Smooth muscle cell (in vitro differentiated cells): ENCODE measurements around the gene STAB2. TPM values are rescaled to one million over a fixed set of nuclear protein-coding genes. Genes with fewer than 3 reads are reported as not detected.

Source experiments
- DNase-seq: peaks from one replicate; lab custom pipeline; 2025; ENCODE audit not compliant: unreplicated experiment; lab: John Stamatoyannopoulos, UW
- H2AFZ ChIP-seq: fragments of 200-600 bp; sonication (generic); 2 replicates; pipeline ENCODE4 v1.6.0; 2016; ENCODE audit warnings: antibody characterized with exemption, low read depth, mild to moderate bottlenecking
- H3F3A ChIP-seq: fragments of 200-600 bp; sonication (generic); 2 replicates; pipeline ENCODE4 v1.6.0; 2017; ENCODE audit warnings: antibody characterized with exemption, low read depth
- H3K27ac ChIP-seq: fragments of 200-600 bp; sonication (generic); 2 replicates; pipeline ENCODE4 v1.5.1; 2016; ENCODE audit warnings: low read depth, mild to moderate bottlenecking
- H3K27me3 ChIP-seq: fragments of 200-600 bp; sonication (generic); 2 replicates; pipeline ENCODE4 v1.6.1; 2016; ENCODE audit warnings: low read depth, mild to moderate bottlenecking
- H3K36me3 ChIP-seq: fragments of 200-600 bp; sonication (generic); 2 replicates; pipeline ENCODE4 v1.5.1; 2016; ENCODE audit warnings: low read depth
- H3K4me1 ChIP-seq: fragments of 200-600 bp; sonication (generic); 2 replicates; pipeline ENCODE4 v1.5.1; 2016; ENCODE audit warnings: low read depth
- H3K4me2 ChIP-seq: fragments of 200-600 bp; sonication (generic); 2 replicates; pipeline ENCODE4 v1.6.0; 2016; ENCODE audit warnings: mild to moderate bottlenecking
- H3K4me3 ChIP-seq: fragments of 200-600 bp; sonication (generic); 2 replicates; pipeline ENCODE4 v1.5.1; 2016; ENCODE audit warnings: mild to moderate bottlenecking
- H3K79me2 ChIP-seq: fragments of 200-600 bp; sonication (generic); 2 replicates; pipeline ENCODE4 v1.6.0; 2016; ENCODE audit warnings: low read depth, mild to moderate bottlenecking
- H3K9ac ChIP-seq: fragments of 200-600 bp; sonication (generic); 2 replicates; pipeline ENCODE4 v1.6.0; 2016; ENCODE audit warnings: low read depth
- H3K9me3 ChIP-seq: fragments of 200-600 bp; sonication (generic); replicated peaks from 2 replicates; pipeline ENCODE4 v1.5.1; 2016; ENCODE audit warnings: low read depth
- H4K20me1 ChIP-seq: fragments of 200-600 bp; sonication (generic); 2 replicates; pipeline ENCODE4 v1.6.0; 2016; ENCODE audit warnings: low read depth
- CTCF ChIP-seq: fragments of 200-600 bp; sonication (generic); IDR thresholded peaks from 2 replicates; pipeline ENCODE4 v1.5.1; 2017; ENCODE audit warnings: borderline replicate concordance, mild to moderate bottlenecking, antibody characterized with exemption; ENCODE audit not compliant: insufficient read depth, poor library complexity, severe bottlenecking
- WGBS: methylation state at CpG from one replicate; pipeline ENCODE4 v1.1.7; 2016; ENCODE audit warnings: low lambda C conversion rate; 5-methylcytosine and 5-hydroxymethylcytosine counted together
- polyA plus RNA-seq: library from polyadenylated mRNA; unstranded; fragments of >200 nt; fragmentation: Nextera tagmentation; extraction: Ambion mirVana; gene quantifications from 2 replicates; pipeline ENCODE4 v1.2.1, GENCODE V29; 2016
- total RNA-seq: library from RNA; depleted of rRNA; stranded (reverse); fragments of >200 nt; gene quantifications from 2 replicates; pipeline ENCODE4 v1.2.3, GENCODE V29; 2014

STAB2 gene
- total and polyA plus RNA-seq, 2 experiments from 2014 or later = not detected

GRCh38 chr12:103731539-103731938 lies 144.5 kb downstream of the STAB2 start:
- no peak overlapping the region for H2AFZ ChIP-seq
- no peaks in the 10 kb centered on the region for H3K79me2 ChIP-seq
- no peak overlapping the region for H3K4me3 ChIP-seq
- 97% methylated on average over 1 of the region's 1 CpG for WGBS
- H4K20me1 ChIP-seq = no peaks in the 10 kb centered on the region
- no peaks in the 10 kb centered on the region for H3K4me1 ChIP-seq
- no peak for TF ChIP-seq CTCF
- H3K9ac ChIP-seq = no peak overlapping the region
- no peak overlapping the region for H3K27ac ChIP-seq
- H3F3A ChIP-seq = no peaks in the 10 kb centered on the region
- DNase-seq = no peak
- no peak overlapping the region for H3K4me2 ChIP-seq
- H3K36me3 ChIP-seq = no peaks in the 10 kb centered on the region
- peaks cover 26% of the 10 kb centered on the region for H3K27me3 ChIP-seq
- no peaks in the 10 kb centered on the region for H3K9me3 ChIP-seq

DNA sequence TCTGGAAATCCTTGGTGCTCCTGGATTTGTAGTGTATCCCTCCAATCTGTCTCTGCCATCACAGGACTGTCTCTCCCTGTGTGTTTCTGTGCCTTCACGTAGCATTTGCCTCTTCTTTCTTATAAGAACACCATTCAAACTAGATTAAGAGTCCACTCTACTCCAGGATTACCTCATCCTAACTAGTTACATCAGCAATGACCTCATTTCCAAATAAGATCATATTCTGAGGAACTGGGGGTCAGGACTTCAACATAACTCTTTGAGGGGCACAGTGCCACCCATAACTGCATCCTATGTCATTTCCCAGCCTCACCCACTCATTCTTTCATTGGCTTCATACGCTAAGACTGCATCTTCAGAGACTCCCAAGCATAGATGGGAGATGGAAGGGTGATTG lies 147.8 kb downstream of the STAB2 start:
- H3K4me2 ChIP-seq = no peak overlapping the region
- no peak overlapping the region for H2AFZ ChIP-seq
- no peaks in the 10 kb centered on the region for H3K36me3 ChIP-seq
- no peaks in the 10 kb centered on the region for H3K4me1 ChIP-seq
- no peak overlapping the region for H3K9ac ChIP-seq
- TF ChIP-seq CTCF = no peak
- H3K4me3 ChIP-seq = no peak overlapping the region
- H4K20me1 ChIP-seq = no peaks in the 10 kb centered on the region
- DNase-seq = no peak
- H3K9me3 ChIP-seq = no peaks in the 10 kb centered on the region
- WGBS = 81% methylated on average over 2 of the region's 2 CpGs
- H3F3A ChIP-seq = no peaks in the 10 kb centered on the region
- H3K79me2 ChIP-seq = no peaks in the 10 kb centered on the region
- no peak overlapping the region for H3K27ac ChIP-seq
- peaks cover 36% of the 10 kb centered on the region for H3K27me3 ChIP-seq

- Histone ChIP-seq H3K27me3 (peaks cover 39% of the 10 kb centered on the region), H3K9ac (no peak overlapping the region), H3F3A (no peaks in the 10 kb centered on the region), H3K4me2 (no peak overlapping the region), H3K27ac (no peak overlapping the region), H3K79me2 (no peaks in the 10 kb centered on the region), H2AFZ (no peak overlapping the region), H3K36me3 (no peaks in the 10 kb centered on the region), H3K4me3 (no peak overlapping the region), H3K4me1 (no peaks in the 10 kb centered on the region), H4K20me1 (no peaks in the 10 kb centered on the region), H3K9me3 (no peaks in the 10 kb centered on the region)
- no peak for DNase-seq
- TF ChIP-seq CTCF = no peak
- 87% methylated on average over 8 of the region's 8 CpGs for WGBS
These were observed 148.2 kb downstream of the STAB2 start for GRCh38 chr12:103735291-103735690.

DNA sequence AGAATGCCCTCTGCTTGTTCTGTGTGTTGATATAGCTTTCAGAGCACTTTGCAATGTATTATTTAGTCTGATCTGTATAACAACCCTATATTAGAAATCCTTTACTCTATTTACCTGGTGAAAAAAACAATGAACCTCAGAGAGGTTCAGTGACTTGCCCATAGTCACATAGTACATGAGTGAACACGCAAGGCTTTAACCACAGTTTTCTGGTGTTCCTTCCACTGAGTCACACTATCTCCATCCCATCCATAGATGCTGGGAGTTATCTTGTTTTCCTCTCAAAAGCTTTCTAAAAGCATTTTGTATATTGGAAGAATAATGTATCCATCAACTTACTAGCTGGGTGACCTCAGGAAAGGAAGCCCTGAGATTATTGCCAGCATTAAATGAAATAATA lies 149.5 kb downstream of the STAB2 start:
- WGBS = 80% methylated on average over 1 of the region's 1 CpG
- Histone ChIP-seq H3K36me3 (no peaks in the 10 kb centered on the region), H3K9me3 (no peaks in the 10 kb centered on the region), H3F3A (no peaks in the 10 kb centered on the region), H3K4me2 (no peak overlapping the region), H3K27me3 (peaks cover 39% of the 10 kb centered on the region), H3K9ac (no peak overlapping the region), H3K79me2 (no peaks in the 10 kb centered on the region), H2AFZ (no peak overlapping the region), H3K4me1 (no peaks in the 10 kb centered on the region), H3K4me3 (no peak overlapping the region), H4K20me1 (no peaks in the 10 kb centered on the region), H3K27ac (no peak overlapping the region)
- no peak for TF ChIP-seq CTCF
- DNase-seq = no peak
